Colonic mucosa (tissue), 4 donors: ENCODE results near the gene B2M. TPM values are rescaled to one million over a fixed set of nuclear protein-coding genes. Genes with fewer than 3 reads are reported as not detected.

ENCODE experiments used
- DNase-seq: peaks from one replicate; pipeline ENCODE4 v3.0.0-alpha.2; 2020
- H3K27ac ChIP-seq: fragments of 200-600 bp; one replicate; pipeline ENCODE4 v1.8.0; 2021
- H3K27me3 ChIP-seq: fragments of 200-600 bp; one replicate; pipeline ENCODE4 v1.8.0; 2021
- H3K36me3 ChIP-seq: fragments of 200-600 bp; one replicate; pipeline ENCODE4 v1.8.0; 2021
- H3K4me1 ChIP-seq: fragments of 200-600 bp; one replicate; pipeline ENCODE4 v1.8.0; 2021; ENCODE audit warnings: mild to moderate bottlenecking
- H3K4me3 ChIP-seq: fragments of 200-600 bp; one replicate; pipeline ENCODE4 v1.8.0; 2021
- H3K9ac ChIP-seq, 2 donors: one replicate each; pipeline ENCODE4 v1.7.0; 2013; ENCODE audit warnings: control low read depth in 2 of 2, low read depth in 2 of 2, low read length in 2 of 2
- H3K9me3 ChIP-seq: fragments of 200-600 bp; one replicate; pipeline ENCODE4 v1.8.0; 2021
- intact Hi-C: fragments of 100-400 bp; cut with DNase I; formaldehyde crosslinking; loops from one replicate; pipeline ENCODE4 v1.14.1; 2022
- total RNA-seq, 2 donors: library from RNA; stranded (reverse); fragmentation: NEBNext Ultra II Directional in 1 of 2; extraction: Animal tissue kit (Norgen Biotek cat#: 25700) in 1 of 2; gene quantifications; one replicate each; pipeline ENCODE4 v1.2.1, GENCODE V29; 2021
- TF ChIP-seq, protein P1 (sequence below): fragments of 200-600 bp; IDR thresholded peaks from one replicate; pipeline ENCODE4 v1.8.0; 2022; ENCODE audit warnings: antibody characterized with exemption, mild to moderate bottlenecking
- donor health status: healthy.
- donor health status: DM: no; HTN: no; CAD: no.
- donor health status: DM: no; HTN: no; CAD: no.

B2M gene
- total RNA-seq, 2 donors from 2014 or later = 1,783 to 5,339 TPM

- TF ChIP-seq, protein P1, sequence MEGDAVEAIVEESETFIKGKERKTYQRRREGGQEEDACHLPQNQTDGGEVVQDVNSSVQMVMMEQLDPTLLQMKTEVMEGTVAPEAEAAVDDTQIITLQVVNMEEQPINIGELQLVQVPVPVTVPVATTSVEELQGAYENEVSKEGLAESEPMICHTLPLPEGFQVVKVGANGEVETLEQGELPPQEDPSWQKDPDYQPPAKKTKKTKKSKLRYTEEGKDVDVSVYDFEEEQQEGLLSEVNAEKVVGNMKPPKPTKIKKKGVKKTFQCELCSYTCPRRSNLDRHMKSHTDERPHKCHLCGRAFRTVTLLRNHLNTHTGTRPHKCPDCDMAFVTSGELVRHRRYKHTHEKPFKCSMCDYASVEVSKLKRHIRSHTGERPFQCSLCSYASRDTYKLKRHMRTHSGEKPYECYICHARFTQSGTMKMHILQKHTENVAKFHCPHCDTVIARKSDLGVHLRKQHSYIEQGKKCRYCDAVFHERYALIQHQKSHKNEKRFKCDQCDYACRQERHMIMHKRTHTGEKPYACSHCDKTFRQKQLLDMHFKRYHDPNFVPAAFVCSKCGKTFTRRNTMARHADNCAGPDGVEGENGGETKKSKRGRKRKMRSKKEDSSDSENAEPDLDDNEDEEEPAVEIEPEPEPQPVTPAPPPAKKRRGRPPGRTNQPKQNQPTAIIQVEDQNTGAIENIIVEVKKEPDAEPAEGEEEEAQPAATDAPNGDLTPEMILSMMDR = no peak
- H3K27me3 ChIP-seq = no peaks in the 10 kb centered on the region
- peaks cover 11% of the 10 kb centered on the region for H3K4me1 ChIP-seq
- peak overlapping the region; percentile 59 to 100 for H3K9ac ChIP-seq
- intact Hi-C loops = loop anchor here (10.0 kb wide), 1 partner anchor 918 kb away; the partner anchor contains the start of gene SERF2
- DNase-seq = no peak
- H3K9me3 ChIP-seq = no peaks in the 10 kb centered on the region
- H3K4me3 ChIP-seq = peak overlapping the region; percentile 74
- H3K27ac ChIP-seq = peak overlapping the region; percentile 99
- H3K36me3 ChIP-seq = peaks cover 30% of the 10 kb centered on the region
These were observed 2.0 kb downstream of the B2M start for GRCh38 chr15:44713006-44713966.

DNA sequence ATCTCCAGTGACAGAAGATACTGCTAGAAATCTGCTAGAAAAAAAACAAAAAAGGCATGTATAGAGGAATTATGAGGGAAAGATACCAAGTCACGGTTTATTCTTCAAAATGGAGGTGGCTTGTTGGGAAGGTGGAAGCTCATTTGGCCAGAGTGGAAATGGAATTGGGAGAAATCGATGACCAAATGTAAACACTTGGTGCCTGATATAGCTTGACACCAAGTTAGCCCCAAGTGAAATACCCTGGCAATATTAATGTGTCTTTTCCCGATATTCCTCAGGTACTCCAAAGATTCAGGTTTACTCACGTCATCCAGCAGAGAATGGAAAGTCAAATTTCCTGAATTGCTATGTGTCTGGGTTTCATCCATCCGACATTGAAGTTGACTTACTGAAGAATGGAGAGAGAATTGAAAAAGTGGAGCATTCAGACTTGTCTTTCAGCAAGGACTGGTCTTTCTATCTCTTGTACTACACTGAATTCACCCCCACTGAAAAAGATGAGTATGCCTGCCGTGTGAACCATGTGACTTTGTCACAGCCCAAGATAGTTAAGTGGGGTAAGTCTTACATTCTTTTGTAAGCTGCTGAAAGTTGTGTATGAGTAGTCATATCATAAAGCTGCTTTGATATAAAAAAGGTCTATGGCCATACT is 4.0 kb downstream of the B2M start:
- TF ChIP-seq, protein P1 = no peak

GRCh38 chr15:44715797-44716334 is 4.5 kb downstream of the B2M start:
- H3K27ac ChIP-seq = no peak overlapping the region
- intact Hi-C loops = loop anchor here (10.0 kb wide), 1 partner anchor 921 kb away; the partner anchor contains the start of gene SERF2
- peaks cover 35% of the 10 kb centered on the region for H3K36me3 ChIP-seq
- peaks cover 11% of the 10 kb centered on the region for H3K4me1 ChIP-seq
- no peaks in the 10 kb centered on the region for H3K9me3 ChIP-seq
- TF ChIP-seq, protein P1 = no peak
- H3K4me3 ChIP-seq = peak overlapping the region; percentile 1
- no peak overlapping the region for H3K9ac ChIP-seq
- H3K27me3 ChIP-seq = no peaks in the 10 kb centered on the region
- no peak for DNase-seq

More for the DNA sequence above, 4.0 kb downstream of the B2M start:
- Histone ChIP-seq H3K9ac (peak overlapping the region in 1 of 2 donors; percentile 12), H3K27ac (no peak overlapping the region), H3K4me1 (peaks cover 11% of the 10 kb centered on the region), H3K27me3 (no peaks in the 10 kb centered on the region), H3K4me3 (peak overlapping the region; percentile 74), H3K9me3 (no peaks in the 10 kb centered on the region), H3K36me3 (peaks cover 35% of the 10 kb centered on the region)
- intact Hi-C loops = loop anchor here (10.0 kb wide), 1 partner anchor 920 kb away; the partner anchor contains the start of gene SERF2
- no peak for DNase-seq

GRCh38 chr15:44716983-44717602 is 5.8 kb downstream of the B2M start:
- H3K36me3 ChIP-seq = peaks cover 35% of the 10 kb centered on the region
- TF ChIP-seq, protein P1 = no peak
- DNase-seq = no peak
- no peak overlapping the region for H3K27ac ChIP-seq
- no peak overlapping the region for H3K4me3 ChIP-seq
- H3K9me3 ChIP-seq = no peaks in the 10 kb centered on the region
- H3K27me3 ChIP-seq = no peaks in the 10 kb centered on the region
- no peak overlapping the region for H3K9ac ChIP-seq
- peaks cover 11% of the 10 kb centered on the region for H3K4me1 ChIP-seq
- intact Hi-C loops = loop anchor here (10.0 kb wide), 1 partner anchor 922 kb away; the partner anchor contains the start of gene SERF2
